ENCODE results near the gene SMOC2. TPM values are rescaled to one million over a fixed set of nuclear protein-coding genes. Genes with fewer than 3 reads are reported as not detected.

The SMOC2 gene
- total and polyA plus RNA-seq, 4 donors: 1.3 to 6.4 (median 4.6) TPM

DNA sequence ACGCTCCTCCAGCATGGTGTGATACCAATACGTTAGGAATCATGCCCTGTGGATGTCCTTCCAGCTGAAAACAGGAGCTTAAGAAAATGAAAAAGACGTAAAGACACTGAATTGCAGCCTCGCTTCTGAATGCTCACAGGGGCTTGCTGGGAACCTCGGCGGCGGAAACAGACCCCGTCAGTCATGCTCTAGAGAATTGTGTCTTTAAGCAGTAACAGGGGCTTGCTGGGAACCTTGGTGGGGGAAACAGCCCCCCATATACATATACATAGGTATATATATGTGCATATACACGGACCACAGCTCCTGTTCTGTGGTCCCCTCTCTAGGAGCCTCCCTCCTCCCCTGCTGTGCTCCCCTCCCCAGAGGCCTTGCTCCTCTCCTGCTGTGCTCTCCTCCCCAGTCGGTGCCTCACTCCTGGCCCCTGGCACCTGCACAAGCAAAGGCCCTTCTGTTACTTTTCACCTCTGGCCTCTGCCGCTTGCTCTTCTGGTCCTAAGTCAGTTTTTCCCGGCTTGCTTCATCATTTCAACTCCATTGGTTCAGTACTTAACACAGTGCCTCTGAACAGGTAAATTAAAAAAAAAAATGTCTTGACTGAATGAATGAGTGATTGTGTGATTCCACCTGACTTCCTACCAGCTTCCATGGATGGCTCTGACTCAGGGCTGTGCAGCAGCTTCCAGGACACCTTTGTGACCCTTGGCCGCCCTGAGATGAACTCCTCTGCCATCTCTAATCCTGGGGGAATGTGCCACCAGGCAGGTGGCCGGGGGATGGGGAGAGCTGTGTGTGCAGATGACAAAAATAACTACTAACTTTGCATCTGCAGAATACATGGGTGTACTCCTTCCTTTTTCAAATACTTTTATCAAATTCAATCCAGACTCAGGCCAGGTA is 246.1 kb downstream of the SMOC2 start:
- Histone ChIP-seq H3K36me3 (ENCODE audit: control insufficient read depth in 4 of 4, insufficient read depth in 4 of 4, low read length in 4 of 4) (no peaks in the 10 kb centered on the region), H3K27me3 (ENCODE audit: control insufficient read depth in 3 of 3, insufficient read depth in 3 of 3, low read length in 2 of 3) (no peaks in the 10 kb centered on the region), H3K9me3 (ENCODE audit: control insufficient read depth in 4 of 4, insufficient read depth in 3 of 4, low read length in 3 of 4) (no peaks in the 10 kb centered on the region), H3K4me3 (no peak overlapping the region), H3K4me1 (ENCODE audit: control insufficient read depth in 5 of 5, insufficient read depth in 5 of 5, low read length in 5 of 5) (no peaks in the 10 kb centered on the region), H3K9ac (ENCODE audit: insufficient read depth in 1 of 2, low read length in 2 of 2) (no peak overlapping the region), H3K27ac (ENCODE audit: low read depth in 1 of 2, low read length in 1 of 2) (no peak overlapping the region)
- WGBS, 2 donors: 66 to 67% methylated on average over 14 of the region's 14 CpGs
- no peak for DNase-seq
- no peak for ATAC-seq (ENCODE audit: insufficient read depth, low FRiP score)
- TF ChIP-seq, protein P1, sequence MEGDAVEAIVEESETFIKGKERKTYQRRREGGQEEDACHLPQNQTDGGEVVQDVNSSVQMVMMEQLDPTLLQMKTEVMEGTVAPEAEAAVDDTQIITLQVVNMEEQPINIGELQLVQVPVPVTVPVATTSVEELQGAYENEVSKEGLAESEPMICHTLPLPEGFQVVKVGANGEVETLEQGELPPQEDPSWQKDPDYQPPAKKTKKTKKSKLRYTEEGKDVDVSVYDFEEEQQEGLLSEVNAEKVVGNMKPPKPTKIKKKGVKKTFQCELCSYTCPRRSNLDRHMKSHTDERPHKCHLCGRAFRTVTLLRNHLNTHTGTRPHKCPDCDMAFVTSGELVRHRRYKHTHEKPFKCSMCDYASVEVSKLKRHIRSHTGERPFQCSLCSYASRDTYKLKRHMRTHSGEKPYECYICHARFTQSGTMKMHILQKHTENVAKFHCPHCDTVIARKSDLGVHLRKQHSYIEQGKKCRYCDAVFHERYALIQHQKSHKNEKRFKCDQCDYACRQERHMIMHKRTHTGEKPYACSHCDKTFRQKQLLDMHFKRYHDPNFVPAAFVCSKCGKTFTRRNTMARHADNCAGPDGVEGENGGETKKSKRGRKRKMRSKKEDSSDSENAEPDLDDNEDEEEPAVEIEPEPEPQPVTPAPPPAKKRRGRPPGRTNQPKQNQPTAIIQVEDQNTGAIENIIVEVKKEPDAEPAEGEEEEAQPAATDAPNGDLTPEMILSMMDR (IDR thresholded peaks at IDR 0.05; ENCODE audit: control extremely low read depth, extremely low read depth): no peak

DNA sequence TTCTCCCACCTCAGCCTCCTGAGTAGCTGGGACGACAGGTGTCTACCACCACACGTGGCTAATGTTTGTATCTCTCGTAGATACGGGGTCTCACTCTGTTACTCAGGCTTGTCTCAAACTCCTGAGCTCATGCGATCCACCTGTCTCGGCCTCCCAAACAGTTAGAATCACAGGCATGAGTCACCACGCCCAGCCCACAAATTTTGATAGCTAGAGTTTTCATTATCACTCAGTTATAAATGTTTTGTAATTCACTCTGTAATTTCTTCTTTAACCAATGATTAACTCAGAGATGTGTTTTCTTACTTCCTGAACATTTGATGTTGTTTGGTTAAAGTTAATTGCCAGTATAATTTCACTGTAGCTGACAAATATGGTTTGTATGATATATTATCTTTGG is 249.3 kb downstream of the SMOC2 start:
- ATAC-seq (ENCODE audit: insufficient read depth, low FRiP score) (no peak), DNase-seq (no peak)
- Histone ChIP-seq H3K27ac (ENCODE audit: low read depth in 1 of 2, low read length in 1 of 2) (no peak overlapping the region), H3K4me3 (no peak overlapping the region), H3K4me1 (ENCODE audit: control insufficient read depth in 5 of 5, insufficient read depth in 5 of 5, low read length in 5 of 5) (no peaks in the 10 kb centered on the region), H3K27me3 (ENCODE audit: control insufficient read depth in 3 of 3, insufficient read depth in 3 of 3, low read length in 2 of 3) (no peaks in the 10 kb centered on the region), H3K9ac (ENCODE audit: insufficient read depth in 1 of 2, low read length in 2 of 2) (no peak overlapping the region), H3K9me3 (ENCODE audit: control insufficient read depth in 4 of 4, insufficient read depth in 3 of 4, low read length in 3 of 4) (no peaks in the 10 kb centered on the region), H3K36me3 (ENCODE audit: control insufficient read depth in 4 of 4, insufficient read depth in 4 of 4, low read length in 4 of 4) (no peaks in the 10 kb centered on the region)
- 91 to 92% methylated on average over 7 of the region's 7 CpGs for WGBS, 2 donors
- TF ChIP-seq, protein P1 (IDR thresholded peaks at IDR 0.05; ENCODE audit: control extremely low read depth, extremely low read depth): no peak

GRCh38 chr6:168691774-168692173 is 250.8 kb downstream of the SMOC2 start:
- whole genome bisulfite sequencing, 2 donors: 75 to 79% methylated on average over 7 of the region's 7 CpGs

More at GRCh38 chr6:168691774-168692173, 250.8 kb downstream of the SMOC2 start:
- Histone ChIP-seq H3K36me3 (ENCODE audit: control insufficient read depth in 4 of 4, insufficient read depth in 4 of 4, low read length in 4 of 4) (no peaks in the 10 kb centered on the region), H3K4me1 (ENCODE audit: control insufficient read depth in 5 of 5, insufficient read depth in 5 of 5, low read length in 5 of 5) (no peaks in the 10 kb centered on the region), H3K27ac (ENCODE audit: low read depth in 1 of 2, low read length in 1 of 2) (no peak overlapping the region), H3K9ac (ENCODE audit: insufficient read depth in 1 of 2, low read length in 2 of 2) (no peak overlapping the region), H3K4me3 (no peak overlapping the region), H3K9me3 (ENCODE audit: control insufficient read depth in 4 of 4, insufficient read depth in 3 of 4, low read length in 3 of 4) (no peaks in the 10 kb centered on the region), H3K27me3 (ENCODE audit: control insufficient read depth in 3 of 3, insufficient read depth in 3 of 3, low read length in 2 of 3) (no peaks in the 10 kb centered on the region)
- no peak for DNase-seq
- TF ChIP-seq, protein P1 (IDR thresholded peaks at IDR 0.05; ENCODE audit: control extremely low read depth, extremely low read depth): no peak
- ATAC-seq (ENCODE audit: insufficient read depth, low FRiP score): no peak

Measured in lung (tissue), 12 donors.